Measurements from ENCODE around the gene CHRNB1.

DNA sequence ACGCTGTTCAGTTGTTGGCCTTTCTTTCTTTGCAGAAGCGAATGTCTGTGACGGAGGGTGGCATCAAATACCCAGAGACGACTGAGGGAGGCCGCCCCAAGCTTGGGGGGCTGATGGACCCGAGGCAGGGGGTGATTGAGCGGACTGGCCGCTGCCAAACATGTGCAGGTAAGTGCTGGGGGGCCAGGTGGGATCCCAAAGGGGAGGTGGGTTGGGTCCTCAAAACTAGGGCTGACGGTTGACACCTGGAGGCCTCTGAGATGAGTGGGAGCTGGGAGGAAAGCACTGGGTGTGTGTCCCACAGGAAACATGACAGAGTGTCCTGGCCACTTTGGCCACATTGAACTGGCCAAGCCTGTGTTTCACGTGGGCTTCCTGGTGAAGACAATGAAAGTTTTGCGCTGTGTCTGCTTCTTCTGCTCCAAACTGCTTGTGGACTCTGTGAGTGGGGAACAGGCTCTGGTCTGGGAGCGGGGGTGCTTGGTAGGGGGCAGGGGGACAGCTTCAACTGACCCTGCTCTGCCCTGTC lies 51.1 kb downstream of the CHRNB1 start:
- TF ChIP-seq, protein P1, sequence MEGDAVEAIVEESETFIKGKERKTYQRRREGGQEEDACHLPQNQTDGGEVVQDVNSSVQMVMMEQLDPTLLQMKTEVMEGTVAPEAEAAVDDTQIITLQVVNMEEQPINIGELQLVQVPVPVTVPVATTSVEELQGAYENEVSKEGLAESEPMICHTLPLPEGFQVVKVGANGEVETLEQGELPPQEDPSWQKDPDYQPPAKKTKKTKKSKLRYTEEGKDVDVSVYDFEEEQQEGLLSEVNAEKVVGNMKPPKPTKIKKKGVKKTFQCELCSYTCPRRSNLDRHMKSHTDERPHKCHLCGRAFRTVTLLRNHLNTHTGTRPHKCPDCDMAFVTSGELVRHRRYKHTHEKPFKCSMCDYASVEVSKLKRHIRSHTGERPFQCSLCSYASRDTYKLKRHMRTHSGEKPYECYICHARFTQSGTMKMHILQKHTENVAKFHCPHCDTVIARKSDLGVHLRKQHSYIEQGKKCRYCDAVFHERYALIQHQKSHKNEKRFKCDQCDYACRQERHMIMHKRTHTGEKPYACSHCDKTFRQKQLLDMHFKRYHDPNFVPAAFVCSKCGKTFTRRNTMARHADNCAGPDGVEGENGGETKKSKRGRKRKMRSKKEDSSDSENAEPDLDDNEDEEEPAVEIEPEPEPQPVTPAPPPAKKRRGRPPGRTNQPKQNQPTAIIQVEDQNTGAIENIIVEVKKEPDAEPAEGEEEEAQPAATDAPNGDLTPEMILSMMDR (conservative IDR thresholded peaks at IDR 0.05; ENCODE audit: low read depth in 2 of 2): no peak
- TF ChIP-seq POLR2AphosphoS5 (IDR thresholded peaks at IDR 0.05; ENCODE audit: low read depth): no peak
- TF ChIP-seq CREB1 (CRISPR knock-in tag; IDR thresholded peaks at IDR 0.05; ENCODE audit: low read depth): no peak
- no peak for TF ChIP-seq EZH2 (IDR thresholded peaks at IDR 0.05; ENCODE audit: low read depth, unreplicated experiment)
- TF ChIP-seq, protein P2, sequence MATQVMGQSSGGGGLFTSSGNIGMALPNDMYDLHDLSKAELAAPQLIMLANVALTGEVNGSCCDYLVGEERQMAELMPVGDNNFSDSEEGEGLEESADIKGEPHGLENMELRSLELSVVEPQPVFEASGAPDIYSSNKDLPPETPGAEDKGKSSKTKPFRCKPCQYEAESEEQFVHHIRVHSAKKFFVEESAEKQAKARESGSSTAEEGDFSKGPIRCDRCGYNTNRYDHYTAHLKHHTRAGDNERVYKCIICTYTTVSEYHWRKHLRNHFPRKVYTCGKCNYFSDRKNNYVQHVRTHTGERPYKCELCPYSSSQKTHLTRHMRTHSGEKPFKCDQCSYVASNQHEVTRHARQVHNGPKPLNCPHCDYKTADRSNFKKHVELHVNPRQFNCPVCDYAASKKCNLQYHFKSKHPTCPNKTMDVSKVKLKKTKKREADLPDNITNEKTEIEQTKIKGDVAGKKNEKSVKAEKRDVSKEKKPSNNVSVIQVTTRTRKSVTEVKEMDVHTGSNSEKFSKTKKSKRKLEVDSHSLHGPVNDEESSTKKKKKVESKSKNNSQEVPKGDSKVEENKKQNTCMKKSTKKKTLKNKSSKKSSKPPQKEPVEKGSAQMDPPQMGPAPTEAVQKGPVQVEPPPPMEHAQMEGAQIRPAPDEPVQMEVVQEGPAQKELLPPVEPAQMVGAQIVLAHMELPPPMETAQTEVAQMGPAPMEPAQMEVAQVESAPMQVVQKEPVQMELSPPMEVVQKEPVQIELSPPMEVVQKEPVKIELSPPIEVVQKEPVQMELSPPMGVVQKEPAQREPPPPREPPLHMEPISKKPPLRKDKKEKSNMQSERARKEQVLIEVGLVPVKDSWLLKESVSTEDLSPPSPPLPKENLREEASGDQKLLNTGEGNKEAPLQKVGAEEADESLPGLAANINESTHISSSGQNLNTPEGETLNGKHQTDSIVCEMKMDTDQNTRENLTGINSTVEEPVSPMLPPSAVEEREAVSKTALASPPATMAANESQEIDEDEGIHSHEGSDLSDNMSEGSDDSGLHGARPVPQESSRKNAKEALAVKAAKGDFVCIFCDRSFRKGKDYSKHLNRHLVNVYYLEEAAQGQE (IDR thresholded peaks at IDR 0.05; ENCODE audit: unreplicated experiment): no peak
- no peak for TF ChIP-seq JUNB (IDR thresholded peaks at IDR 0.05; ENCODE audit: unreplicated experiment)
- TF ChIP-seq, protein P3, sequence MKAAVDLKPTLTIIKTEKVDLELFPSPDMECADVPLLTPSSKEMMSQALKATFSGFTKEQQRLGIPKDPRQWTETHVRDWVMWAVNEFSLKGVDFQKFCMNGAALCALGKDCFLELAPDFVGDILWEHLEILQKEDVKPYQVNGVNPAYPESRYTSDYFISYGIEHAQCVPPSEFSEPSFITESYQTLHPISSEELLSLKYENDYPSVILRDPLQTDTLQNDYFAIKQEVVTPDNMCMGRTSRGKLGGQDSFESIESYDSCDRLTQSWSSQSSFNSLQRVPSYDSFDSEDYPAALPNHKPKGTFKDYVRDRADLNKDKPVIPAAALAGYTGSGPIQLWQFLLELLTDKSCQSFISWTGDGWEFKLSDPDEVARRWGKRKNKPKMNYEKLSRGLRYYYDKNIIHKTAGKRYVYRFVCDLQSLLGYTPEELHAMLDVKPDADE (IDR thresholded peaks at IDR 0.05): no peak

All from GM23338 (cell line).